ENCODE measurements around the gene ARSI. TPM values are rescaled to one million over a fixed set of nuclear protein-coding genes. Genes with fewer than 3 reads are reported as not detected.

Gene ARSI
- total and polyA plus RNA-seq, 2 of the 13 experiments (the other 11 are each of a cell fraction or from before 2014, with no cell fraction given), result 4.2 to 33.9 TPM

DNA sequence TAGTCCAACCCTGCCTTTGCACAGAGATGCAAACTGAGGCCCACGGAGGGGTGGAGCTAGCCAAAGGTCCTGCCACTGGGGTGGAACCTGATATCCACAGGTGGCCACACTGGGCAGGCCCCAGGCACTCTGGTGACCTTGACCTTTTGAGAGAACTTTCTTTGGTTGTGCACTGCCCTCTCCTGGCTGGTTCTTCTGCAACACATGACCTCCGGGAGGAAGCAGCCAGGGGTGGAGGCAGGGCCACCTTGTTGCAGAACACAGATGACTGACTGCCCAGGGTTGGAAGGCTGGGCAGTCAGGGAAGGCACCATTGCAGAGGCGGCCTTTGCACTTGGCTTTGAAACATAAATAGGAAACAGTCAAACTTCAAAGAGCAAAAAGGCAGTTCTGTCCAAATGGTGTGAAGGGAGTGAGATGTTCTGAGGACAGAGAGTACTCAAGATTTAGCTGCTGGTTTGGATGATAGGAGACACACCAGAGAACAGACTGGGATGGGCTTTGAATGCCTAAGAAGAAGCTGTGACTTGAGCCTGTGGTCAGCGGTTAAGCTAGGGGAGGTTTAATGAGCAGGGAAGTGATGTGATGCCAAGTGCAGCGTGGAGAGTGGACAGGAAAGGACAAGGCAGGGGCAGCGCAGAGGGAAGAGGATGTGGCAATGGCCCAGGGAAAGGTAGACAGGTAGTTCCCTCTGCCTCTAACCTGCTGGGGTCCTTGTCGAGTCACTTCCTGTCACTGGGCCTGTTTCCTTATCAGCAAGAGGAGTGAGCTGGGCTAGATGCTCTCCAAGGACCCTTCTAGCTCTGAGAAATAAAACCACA, 48.0 kb upstream of the ARSI start (continued):
- TF ChIP-seq GABPB1 (CRISPR knock-in tag; IDR thresholded peaks at IDR 0.05) (peak; percentile 50), NFIC (IDR thresholded peaks at IDR 0.05; ENCODE audit: low read length) (no peak), ZNF326 (CRISPR knock-in tag; IDR thresholded peaks at IDR 0.05; ENCODE audit: borderline replicate concordance) (no peak), NR2F1 (CRISPR knock-in tag; IDR thresholded peaks at IDR 0.05) (peak; percentile 99 to 100), NCOA1 (CRISPR knock-in tag; IDR thresholded peaks at IDR 0.05) (0 out of 2 replicates have a peak, but pooled peaks have one; percentile 77), AKAP8 (CRISPR knock-in tag; IDR thresholded peaks at IDR 0.05) (no peak), ZKSCAN5 (CRISPR knock-in tag; IDR thresholded peaks at IDR 0.05) (no peak), ZNF101 (CRISPR knock-in tag; IDR thresholded peaks at IDR 0.05; ENCODE audit: borderline replicate concordance, low read depth) (0 out of 2 replicates have a peak, but pooled peaks have one; percentile 62), TARDBP (CRISPR knock-in tag; IDR thresholded peaks at IDR 0.05) (peak; percentile 79), ZNF572 (CRISPR knock-in tag; IDR thresholded peaks at IDR 0.05) (peak; percentile 88; the same call in 1 of the 2 replicates), SIN3B (IDR thresholded peaks at IDR 0.05; ENCODE audit: low read length) (no peak), PTBP1 (IDR thresholded peaks at IDR 0.05; ENCODE audit: low read depth, low read length, poor library complexity, severe bottlenecking) (no peak), ZNF670 (CRISPR knock-in tag; IDR thresholded peaks at IDR 0.05; ENCODE audit: borderline replicate concordance) (no peak), ZNF891 (CRISPR knock-in tag; IDR thresholded peaks at IDR 0.05) (no peak)
- TF ChIP-seq, protein P1, sequence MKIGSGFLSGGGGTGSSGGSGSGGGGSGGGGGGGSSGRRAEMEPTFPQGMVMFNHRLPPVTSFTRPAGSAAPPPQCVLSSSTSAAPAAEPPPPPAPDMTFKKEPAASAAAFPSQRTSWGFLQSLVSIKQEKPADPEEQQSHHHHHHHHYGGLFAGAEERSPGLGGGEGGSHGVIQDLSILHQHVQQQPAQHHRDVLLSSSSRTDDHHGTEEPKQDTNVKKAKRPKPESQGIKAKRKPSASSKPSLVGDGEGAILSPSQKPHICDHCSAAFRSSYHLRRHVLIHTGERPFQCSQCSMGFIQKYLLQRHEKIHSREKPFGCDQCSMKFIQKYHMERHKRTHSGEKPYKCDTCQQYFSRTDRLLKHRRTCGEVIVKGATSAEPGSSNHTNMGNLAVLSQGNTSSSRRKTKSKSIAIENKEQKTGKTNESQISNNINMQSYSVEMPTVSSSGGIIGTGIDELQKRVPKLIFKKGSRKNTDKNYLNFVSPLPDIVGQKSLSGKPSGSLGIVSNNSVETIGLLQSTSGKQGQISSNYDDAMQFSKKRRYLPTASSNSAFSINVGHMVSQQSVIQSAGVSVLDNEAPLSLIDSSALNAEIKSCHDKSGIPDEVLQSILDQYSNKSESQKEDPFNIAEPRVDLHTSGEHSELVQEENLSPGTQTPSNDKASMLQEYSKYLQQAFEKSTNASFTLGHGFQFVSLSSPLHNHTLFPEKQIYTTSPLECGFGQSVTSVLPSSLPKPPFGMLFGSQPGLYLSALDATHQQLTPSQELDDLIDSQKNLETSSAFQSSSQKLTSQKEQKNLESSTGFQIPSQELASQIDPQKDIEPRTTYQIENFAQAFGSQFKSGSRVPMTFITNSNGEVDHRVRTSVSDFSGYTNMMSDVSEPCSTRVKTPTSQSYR (CRISPR knock-in tag; IDR thresholded peaks at IDR 0.05; ENCODE audit: borderline replicate concordance), result peak; percentile 86; the same call in 1 of the 2 replicates
- TF ChIP-seq, protein P2, sequence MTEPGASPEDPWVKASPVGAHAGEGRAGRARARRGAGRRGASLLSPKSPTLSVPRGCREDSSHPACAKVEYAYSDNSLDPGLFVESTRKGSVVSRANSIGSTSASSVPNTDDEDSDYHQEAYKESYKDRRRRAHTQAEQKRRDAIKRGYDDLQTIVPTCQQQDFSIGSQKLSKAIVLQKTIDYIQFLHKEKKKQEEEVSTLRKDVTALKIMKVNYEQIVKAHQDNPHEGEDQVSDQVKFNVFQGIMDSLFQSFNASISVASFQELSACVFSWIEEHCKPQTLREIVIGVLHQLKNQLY (CRISPR knock-in tag; IDR thresholded peaks at IDR 0.05), result peak; percentile 67; the same call in 1 of the 2 replicates
- TF ChIP-seq, protein P3, sequence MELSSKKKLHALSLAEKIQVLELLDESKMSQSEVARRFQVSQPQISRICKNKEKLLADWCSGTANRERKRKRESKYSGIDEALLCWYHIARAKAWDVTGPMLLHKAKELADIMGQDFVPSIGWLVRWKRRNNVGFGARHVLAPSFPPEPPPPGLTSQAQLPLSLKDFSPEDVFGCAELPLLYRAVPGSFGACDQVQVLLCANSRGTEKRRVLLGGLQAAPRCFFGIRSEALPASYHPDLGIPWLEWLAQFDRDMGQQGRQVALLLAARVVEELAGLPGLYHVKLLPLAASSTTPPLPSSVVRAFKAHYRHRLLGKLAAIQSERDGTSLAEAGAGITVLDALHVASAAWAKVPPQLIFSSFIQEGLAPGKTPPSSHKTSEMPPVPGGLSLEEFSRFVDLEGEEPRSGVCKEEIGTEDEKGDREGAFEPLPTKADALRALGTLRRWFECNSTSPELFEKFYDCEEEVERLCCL (CRISPR knock-in tag; IDR thresholded peaks at IDR 0.05; ENCODE audit: borderline replicate concordance), result no peak
- TF ChIP-seq, protein P4, sequence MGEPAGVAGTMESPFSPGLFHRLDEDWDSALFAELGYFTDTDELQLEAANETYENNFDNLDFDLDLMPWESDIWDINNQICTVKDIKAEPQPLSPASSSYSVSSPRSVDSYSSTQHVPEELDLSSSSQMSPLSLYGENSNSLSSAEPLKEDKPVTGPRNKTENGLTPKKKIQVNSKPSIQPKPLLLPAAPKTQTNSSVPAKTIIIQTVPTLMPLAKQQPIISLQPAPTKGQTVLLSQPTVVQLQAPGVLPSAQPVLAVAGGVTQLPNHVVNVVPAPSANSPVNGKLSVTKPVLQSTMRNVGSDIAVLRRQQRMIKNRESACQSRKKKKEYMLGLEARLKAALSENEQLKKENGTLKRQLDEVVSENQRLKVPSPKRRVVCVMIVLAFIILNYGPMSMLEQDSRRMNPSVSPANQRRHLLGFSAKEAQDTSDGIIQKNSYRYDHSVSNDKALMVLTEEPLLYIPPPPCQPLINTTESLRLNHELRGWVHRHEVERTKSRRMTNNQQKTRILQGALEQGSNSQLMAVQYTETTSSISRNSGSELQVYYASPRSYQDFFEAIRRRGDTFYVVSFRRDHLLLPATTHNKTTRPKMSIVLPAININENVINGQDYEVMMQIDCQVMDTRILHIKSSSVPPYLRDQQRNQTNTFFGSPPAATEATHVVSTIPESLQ (CRISPR knock-in tag; conservative IDR thresholded peaks at IDR 0.05), result 0 out of 2 replicates have a peak, but pooled peaks have one; percentile 58
- TF ChIP-seq, protein P5, sequence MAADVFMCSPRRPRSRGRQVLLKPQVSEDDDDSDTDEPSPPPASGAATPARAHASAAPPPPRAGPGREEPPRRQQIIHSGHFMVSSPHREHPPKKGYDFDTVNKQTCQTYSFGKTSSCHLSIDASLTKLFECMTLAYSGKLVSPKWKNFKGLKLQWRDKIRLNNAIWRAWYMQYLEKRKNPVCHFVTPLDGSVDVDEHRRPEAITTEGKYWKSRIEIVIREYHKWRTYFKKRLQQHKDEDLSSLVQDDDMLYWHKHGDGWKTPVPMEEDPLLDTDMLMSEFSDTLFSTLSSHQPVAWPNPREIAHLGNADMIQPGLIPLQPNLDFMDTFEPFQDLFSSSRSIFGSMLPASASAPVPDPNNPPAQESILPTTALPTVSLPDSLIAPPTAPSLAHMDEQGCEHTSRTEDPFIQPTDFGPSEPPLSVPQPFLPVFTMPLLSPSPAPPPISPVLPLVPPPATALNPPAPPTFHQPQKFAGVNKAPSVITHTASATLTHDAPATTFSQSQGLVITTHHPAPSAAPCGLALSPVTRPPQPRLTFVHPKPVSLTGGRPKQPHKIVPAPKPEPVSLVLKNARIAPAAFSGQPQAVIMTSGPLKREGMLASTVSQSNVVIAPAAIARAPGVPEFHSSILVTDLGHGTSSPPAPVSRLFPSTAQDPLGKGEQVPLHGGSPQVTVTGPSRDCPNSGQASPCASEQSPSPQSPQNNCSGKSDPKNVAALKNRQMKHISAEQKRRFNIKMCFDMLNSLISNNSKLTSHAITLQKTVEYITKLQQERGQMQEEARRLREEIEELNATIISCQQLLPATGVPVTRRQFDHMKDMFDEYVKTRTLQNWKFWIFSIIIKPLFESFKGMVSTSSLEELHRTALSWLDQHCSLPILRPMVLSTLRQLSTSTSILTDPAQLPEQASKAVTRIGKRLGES (CRISPR knock-in tag; IDR thresholded peaks at IDR 0.05; ENCODE audit: borderline replicate concordance), result no peak
